Sigmoid colon (tissue), 7 donors: Measurements from ENCODE around the gene DNAH10. TPM values are rescaled to one million over a fixed set of nuclear protein-coding genes. Genes with fewer than 3 reads are reported as not detected.

Source experiments
- DNase-seq: peaks from one replicate; pipeline ENCODE4 v3.0.0-alpha.2; 2019
- H3K27ac ChIP-seq, 4 donors: fragments of 200-600 bp; sonication (generic); one replicate each; pipeline ENCODE4 v1.5.1; 2016 to 2019; ENCODE audit warnings: mild to moderate bottlenecking in 1 of 4
- H3K27me3 ChIP-seq, 3 donors: fragments of 200-600 bp; sonication (generic); one replicate each; pipeline ENCODE4 v1.5.1; 2019; ENCODE audit warnings: mild to moderate bottlenecking in 1 of 3
- H3K36me3 ChIP-seq, 4 donors: fragments of 200-600 bp; sonication (generic); one replicate each; pipeline ENCODE4 v1.5.1; 2016 to 2019
- H3K4me1 ChIP-seq, 4 donors: fragments of 200-600 bp; sonication (generic); one replicate each; pipeline ENCODE4 v1.5.1; 2017 to 2019
- H3K4me3 ChIP-seq, 4 donors: fragments of 200-600 bp; sonication (generic); one replicate each; pipeline ENCODE4 v1.5.1; 2017 to 2019; ENCODE audit warnings: mild to moderate bottlenecking in 2 of 4, moderate library complexity in 1 of 4
- H3K9me3 ChIP-seq, 4 donors: fragments of 200-600 bp in 3 of 4; sonication (generic) in 3 of 4; one replicate each; pipeline versions ENCODE4 v1.5.1 to v1.6.1; 2013 to 2019
- EP300 ChIP-seq, 4 donors: sonication (generic); formaldehyde crosslinking; IDR thresholded peaks; one replicate each; pipeline ENCODE4 v1.6.1; 2017; ENCODE audit warnings: antibody characterized with exemption in 4 of 4
- POLR2A ChIP-seq, 2 donors: fragments of 450-650 bp; IDR thresholded peaks; one replicate each; pipeline ENCODE4 v1.6.1; 2016; ENCODE audit warnings: antibody characterized with exemption in 2 of 2, mild to moderate bottlenecking in 2 of 2, moderate library complexity in 2 of 2
- POLR2AphosphoS5 ChIP-seq, 4 donors: sonication (generic); formaldehyde crosslinking; IDR thresholded peaks; one replicate each; pipeline ENCODE4 v1.6.1; 2017; ENCODE audit warnings: antibody characterized with exemption in 4 of 4
- WGBS, 2 donors: extraction: QIAGEN DNeasy Blood & Tissue Kit; methylation state at CpG; one replicate each; pipeline ENCODE4 v1.1.7; 2013; 5-methylcytosine and 5-hydroxymethylcytosine counted together
- intact Hi-C: fragments of 100-400 bp; cut with DNase I; formaldehyde crosslinking; loops from one replicate; pipeline ENCODE4 v1.15.1; 2023
- polyA plus RNA-seq, 3 donors: library from polyadenylated mRNA; stranded (reverse); fragments of 200-250 nt; gene quantifications; one replicate each; pipeline ENCODE4 v1.2.3, GENCODE V29; 2013
- total RNA-seq, 4 donors: library from RNA; depleted of rRNA; stranded (reverse); fragments of >200 nt; gene quantifications; one replicate each; pipeline ENCODE4 v1.1.0, GENCODE V29; 2016
- TF ChIP-seq, protein P1 (sequence below), 4 experiments: fragments of 450-650 bp in 3 of 4; fragments of 200-600 bp in 1 of 4; IDR thresholded peaks; one replicate each; pipeline ENCODE4 v1.5.1; 2016 to 2019; ENCODE audit warnings: antibody characterized with exemption in 4 of 4, mild to moderate bottlenecking in 3 of 4, moderate library complexity in 2 of 4
- donor health status: healthy with polysubstance abuse.
- donor health status: Bipolar disorder and iron deficiency.
- donor health status: healthy.

Gene DNAH10
- total and polyA plus RNA-seq, 7 donors = under 0.01 to 0.29 (median 0.16) TPM; not detected in 4

DNA sequence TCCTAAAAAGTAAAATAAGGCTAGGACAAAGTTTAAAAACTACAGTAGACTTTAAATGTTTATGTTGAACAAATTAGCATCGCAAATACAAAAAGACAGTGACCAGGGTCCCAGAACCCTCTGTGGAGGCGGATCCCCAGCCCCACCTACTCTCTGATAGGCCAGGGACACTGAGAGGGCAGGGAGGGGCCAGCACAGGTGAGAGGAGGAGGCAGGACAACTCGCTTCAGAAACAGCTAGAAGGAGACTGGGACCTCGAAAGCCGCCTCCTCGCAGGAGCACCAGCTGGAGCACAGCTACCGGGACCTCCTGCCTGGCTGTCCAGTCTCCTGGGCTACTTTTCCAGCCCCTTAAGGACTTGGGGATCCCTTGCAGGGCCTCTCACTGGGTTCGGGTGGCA is 992 bp downstream of the DNAH10 start:
- Histone ChIP-seq H3K36me3 (peaks cover 0 to 21% (median 5%) of the 10 kb centered on the region in 4 donors), H3K27ac (no peak overlapping the region), H3K4me1 (peaks cover 0 to 16% (median 13%) of the 10 kb centered on the region in 4 donors), H3K27me3 (peaks cover 10 to 57% (median 33%) of the 10 kb centered on the region in 3 donors), H3K4me3 (no peak overlapping the region), H3K9me3 (no peaks in the 10 kb centered on the region)
- 23 to 65% methylated on average over 8 of the region's 8 CpGs for WGBS, 2 donors
- peak; percentile 44 for DNase-seq
- TF ChIP-seq EP300 (IDR thresholded peaks at IDR 0.05) (no peak), POLR2AphosphoS5 (IDR thresholded peaks at IDR 0.05) (no peak), POLR2A (IDR thresholded peaks at IDR 0.05) (no peak)
- TF ChIP-seq, protein P1, sequence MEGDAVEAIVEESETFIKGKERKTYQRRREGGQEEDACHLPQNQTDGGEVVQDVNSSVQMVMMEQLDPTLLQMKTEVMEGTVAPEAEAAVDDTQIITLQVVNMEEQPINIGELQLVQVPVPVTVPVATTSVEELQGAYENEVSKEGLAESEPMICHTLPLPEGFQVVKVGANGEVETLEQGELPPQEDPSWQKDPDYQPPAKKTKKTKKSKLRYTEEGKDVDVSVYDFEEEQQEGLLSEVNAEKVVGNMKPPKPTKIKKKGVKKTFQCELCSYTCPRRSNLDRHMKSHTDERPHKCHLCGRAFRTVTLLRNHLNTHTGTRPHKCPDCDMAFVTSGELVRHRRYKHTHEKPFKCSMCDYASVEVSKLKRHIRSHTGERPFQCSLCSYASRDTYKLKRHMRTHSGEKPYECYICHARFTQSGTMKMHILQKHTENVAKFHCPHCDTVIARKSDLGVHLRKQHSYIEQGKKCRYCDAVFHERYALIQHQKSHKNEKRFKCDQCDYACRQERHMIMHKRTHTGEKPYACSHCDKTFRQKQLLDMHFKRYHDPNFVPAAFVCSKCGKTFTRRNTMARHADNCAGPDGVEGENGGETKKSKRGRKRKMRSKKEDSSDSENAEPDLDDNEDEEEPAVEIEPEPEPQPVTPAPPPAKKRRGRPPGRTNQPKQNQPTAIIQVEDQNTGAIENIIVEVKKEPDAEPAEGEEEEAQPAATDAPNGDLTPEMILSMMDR (IDR thresholded peaks at IDR 0.05) = no peak
- intact Hi-C loops = no loop called here

GRCh38 chr12:123764109-123764508 is 2.0 kb downstream of the DNAH10 start:
- H3K27me3 ChIP-seq = peaks cover 10 to 57% (median 33%) of the 10 kb centered on the region in 3 donors
- H3K27ac ChIP-seq = no peak overlapping the region
- no peak overlapping the region for H3K4me3 ChIP-seq
- H3K36me3 ChIP-seq = peaks cover 0 to 11% (median 2%) of the 10 kb centered on the region in 4 donors
- intact Hi-C loops = no loop called here
- 62 to 79% methylated on average over 12 of the region's 12 CpGs for WGBS, 2 donors
- H3K4me1 ChIP-seq = peaks cover 0 to 16% (median 13%) of the 10 kb centered on the region in 4 donors
- no peaks in the 10 kb centered on the region for H3K9me3 ChIP-seq
- TF ChIP-seq, protein P1 (IDR thresholded peaks at IDR 0.05) = no peak
- TF ChIP-seq POLR2A (IDR thresholded peaks at IDR 0.05) (no peak), EP300 (IDR thresholded peaks at IDR 0.05) (no peak), POLR2AphosphoS5 (IDR thresholded peaks at IDR 0.05) (no peak)
- DNase-seq = no peak

DNA sequence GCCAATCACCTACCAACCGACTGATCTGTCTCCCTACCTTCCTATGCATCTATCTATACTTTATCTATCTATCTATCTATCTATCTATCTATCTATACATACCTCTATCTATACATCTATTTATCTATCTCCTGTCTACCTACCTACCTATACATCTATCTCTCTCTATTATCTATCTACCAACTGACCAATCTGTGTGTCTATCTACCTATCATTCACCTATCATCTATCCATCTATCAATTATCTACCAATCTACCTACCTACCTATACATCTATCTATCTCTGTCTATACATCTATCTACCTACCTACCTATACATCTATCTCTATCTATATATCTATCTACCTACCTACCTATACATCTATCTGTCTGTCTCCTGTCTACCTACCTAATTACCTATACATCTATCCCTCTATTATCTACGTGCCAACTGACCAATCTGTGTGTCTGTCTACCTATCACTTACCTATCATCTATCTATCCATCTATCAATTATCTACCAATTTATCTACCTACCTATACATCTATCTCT is 3.5 kb downstream of the DNAH10 start:
- intact Hi-C loops = no loop called here
- 62 to 79% methylated on average over 2 of the region's 2 CpGs for WGBS, 2 donors
- no peak for DNase-seq

GRCh38 chr12:123767613-123768012 is 5.5 kb downstream of the DNAH10 start:
- 50 to 86% methylated on average over 9 of the region's 9 CpGs for WGBS, 2 donors
- H3K4me1 ChIP-seq = peaks cover 0 to 2% (median under 1%) of the 10 kb centered on the region in 4 donors

More for the DNA sequence above, 3.5 kb downstream of the DNAH10 start:
- no peaks in the 10 kb centered on the region for H3K36me3 ChIP-seq
- no peaks in the 10 kb centered on the region for H3K9me3 ChIP-seq
- H3K27me3 ChIP-seq = peaks cover 10 to 48% (median 33%) of the 10 kb centered on the region in 3 donors
- H3K27ac ChIP-seq = no peak overlapping the region
- peaks cover 0 to 16% (median 13%) of the 10 kb centered on the region in 4 donors for H3K4me1 ChIP-seq
- no peak overlapping the region for H3K4me3 ChIP-seq
- TF ChIP-seq POLR2AphosphoS5 (IDR thresholded peaks at IDR 0.05) (no peak), EP300 (IDR thresholded peaks at IDR 0.05) (no peak), POLR2A (IDR thresholded peaks at IDR 0.05) (no peak)
- TF ChIP-seq, protein P1 (IDR thresholded peaks at IDR 0.05) = no peak

More at GRCh38 chr12:123767613-123768012, 5.5 kb downstream of the DNAH10 start:
- Histone ChIP-seq H3K27ac (no peak overlapping the region), H3K9me3 (no peaks in the 10 kb centered on the region), H3K36me3 (no peaks in the 10 kb centered on the region), H3K4me3 (no peak overlapping the region), H3K27me3 (peaks cover 2 to 28% (median 15%) of the 10 kb centered on the region in 3 donors)
- no peak for DNase-seq
- TF ChIP-seq, protein P1 (IDR thresholded peaks at IDR 0.05) = no peak
- TF ChIP-seq POLR2A (IDR thresholded peaks at IDR 0.05) (no peak), POLR2AphosphoS5 (IDR thresholded peaks at IDR 0.05) (no peak), EP300 (IDR thresholded peaks at IDR 0.05) (no peak)
- intact Hi-C loops = no loop called here
